Lower lobe of right lung (tissue), 2 donors: ENCODE data around the gene KHSRP. TPM values are rescaled to one million over a fixed set of nuclear protein-coding genes. Genes with fewer than 3 reads are reported as not detected.

Experiments
- ATAC-seq, 2 donors: fragments of 200-7000 bp; cut with Tn5 transposase; one replicate each; pipeline ENCODE4 v1.9.1; 2020 to 2022; ENCODE audit warnings: mild to moderate bottlenecking in 2 of 2, moderate library complexity in 2 of 2
- DNase-seq: peaks from one replicate; pipeline ENCODE4 v3.0.0-alpha.2; 2020
- H3K27ac ChIP-seq: fragments of 200-600 bp; one replicate; pipeline ENCODE4 v1.8.0; 2022
- H3K27me3 ChIP-seq: fragments of 200-600 bp; one replicate; pipeline ENCODE4 v1.8.0; 2022; ENCODE audit warnings: low read depth
- H3K36me3 ChIP-seq: fragments of 200-600 bp; one replicate; pipeline ENCODE4 v1.8.0; 2022; ENCODE audit warnings: mild to moderate bottlenecking
- H3K4me1 ChIP-seq: fragments of 200-600 bp; one replicate; pipeline ENCODE4 v1.8.0; 2022
- H3K4me3 ChIP-seq: fragments of 200-600 bp; one replicate; pipeline ENCODE4 v1.8.0; 2022; ENCODE audit warnings: mild to moderate bottlenecking
- H3K9me3 ChIP-seq: fragments of 200-600 bp; one replicate; pipeline ENCODE4 v1.8.0; 2022
- CTCF ChIP-seq: fragments of 200-600 bp; IDR thresholded peaks from one replicate; pipeline ENCODE4 v1.8.0; 2022; ENCODE audit warnings: antibody characterized with exemption, mild to moderate bottlenecking
- intact Hi-C: fragments of 100-400 bp; cut with DNase I; formaldehyde crosslinking; loops from one replicate; pipeline ENCODE4 v1.11.0; 2022
- total RNA-seq: library from RNA; stranded (reverse); fragmentation: NEBNext Ultra II Directional; extraction: Animal tissue kit (Norgen Biotek cat#: 25700); gene quantifications from one replicate; pipeline ENCODE4 v1.2.1, GENCODE V29; 2021
- donor health status: DM: no; HTN: yes; CAD: no; lungs with severe emphysema.

The KHSRP gene
- total RNA-seq, 1 donor from 2014 or later = 173 TPM

DNA sequence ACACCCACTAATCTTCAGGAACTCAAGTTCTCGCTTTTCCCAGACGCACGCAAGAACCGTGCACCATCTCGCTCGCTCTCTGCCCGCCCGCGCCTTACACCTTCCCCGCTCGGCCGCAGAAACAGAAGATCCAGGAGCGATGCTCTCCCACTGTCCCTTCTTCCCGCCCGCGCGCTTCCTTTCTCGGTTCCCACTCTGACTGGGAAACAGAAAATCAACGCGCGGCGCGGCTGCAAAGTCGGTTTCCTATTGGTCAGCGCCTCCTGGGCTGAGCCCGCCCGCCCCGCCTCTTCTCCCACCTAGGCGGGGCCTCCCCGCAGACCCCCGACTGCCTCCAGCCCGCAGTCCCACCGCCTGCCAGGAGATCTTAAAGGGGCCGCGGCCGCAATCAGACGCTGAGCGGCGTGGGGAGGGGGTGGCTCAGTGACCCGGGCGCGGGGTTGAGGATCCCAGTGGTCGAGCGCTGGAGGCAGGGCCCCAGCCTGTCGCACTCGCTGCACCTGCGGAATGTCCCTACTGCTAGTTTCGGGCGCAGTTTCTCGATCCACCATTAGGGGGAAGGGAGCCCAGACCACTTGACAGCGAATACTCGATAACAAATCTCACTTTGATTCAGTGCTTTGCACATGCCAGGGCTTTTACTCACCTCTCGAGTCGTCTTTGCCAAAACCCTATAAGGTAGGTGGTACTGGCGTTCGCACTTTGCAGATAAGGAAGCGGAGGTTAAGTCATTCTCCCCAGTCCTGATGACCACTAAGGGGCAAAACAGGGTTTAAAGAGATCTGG, 35.7 kb upstream of the KHSRP start:
- H3K36me3 ChIP-seq = no peaks in the 10 kb centered on the region
- H3K4me1 ChIP-seq = peaks cover 17% of the 10 kb centered on the region
- DNase-seq (peak; percentile 97), ATAC-seq (peak; percentile 91 to 92)
- peak overlapping the region; percentile 87 for H3K27ac ChIP-seq
- H3K9me3 ChIP-seq = no peaks in the 10 kb centered on the region
- H3K27me3 ChIP-seq = peaks cover 14% of the 10 kb centered on the region
- peak; percentile 56 for TF ChIP-seq CTCF
- peak overlapping the region; percentile 73 for H3K4me3 ChIP-seq
- intact Hi-C loops = no loop called here

DNA sequence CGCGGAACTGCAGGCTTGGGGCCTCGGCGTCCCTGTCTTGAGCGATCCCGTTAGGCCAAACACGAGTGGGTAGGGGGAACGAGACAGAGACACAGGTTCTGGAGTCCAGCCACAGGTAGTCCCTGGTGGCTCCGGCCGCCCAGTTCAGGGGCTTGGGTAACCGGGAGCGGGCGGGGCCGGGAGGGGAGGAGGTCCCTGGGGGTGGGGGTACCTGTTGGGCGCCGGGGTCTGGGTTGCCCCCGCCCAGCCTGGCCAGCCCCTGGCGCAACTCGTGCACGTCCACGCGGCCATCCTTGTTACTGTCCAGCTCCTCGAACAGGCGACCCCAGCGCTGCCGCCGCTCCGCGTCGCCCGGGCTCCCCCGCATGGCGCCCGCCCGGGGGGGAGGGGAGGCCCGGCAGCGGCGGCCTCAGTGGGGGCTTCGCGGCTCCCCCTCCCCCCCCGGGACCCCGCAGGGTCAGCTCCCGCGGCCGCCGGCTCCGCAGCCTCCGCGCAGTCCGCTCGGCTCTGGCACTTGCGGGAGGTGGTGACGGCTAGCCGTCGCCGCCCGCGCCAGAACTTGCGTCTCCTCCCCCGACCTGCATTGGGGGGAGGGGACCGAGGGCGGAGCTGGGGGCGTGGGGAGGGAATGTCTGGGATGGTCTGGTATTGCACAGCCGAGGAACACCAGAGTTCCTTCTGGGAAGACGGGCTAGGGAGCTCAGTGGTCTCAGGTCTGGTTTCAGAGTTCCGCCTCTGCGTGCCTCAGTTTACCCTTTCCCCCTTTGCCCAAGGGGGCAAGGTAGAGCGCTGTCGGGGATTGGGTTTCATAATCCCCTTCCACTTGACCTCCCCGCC, 34.9 kb upstream of the KHSRP start, which contains the start of gene SLC25A23:
Gene SLC25A23, minus strand, starts transcription at position 531 of the 837 bp plus-strand sequence. Its CDS starts 164 bp downstream, at position 367.
- Histone ChIP-seq H3K4me3 (peak within 1 kb of the TSS; percentile 73), H3K4me1 (peaks cover 17% of the 10 kb centered on the region), H3K36me3 (peaks cover 5% of the 10 kb centered on the region), H3K9me3 (peaks cover 4% of the 10 kb centered on the region), H3K27me3 (peaks cover 13% of the 10 kb centered on the region), H3K27ac (peak within 1 kb of the TSS; percentile 87)
- intact Hi-C loops = no loop called here
- ATAC-seq (peak; percentile 76 to 77), DNase-seq (peak; percentile 77)
- TF ChIP-seq CTCF = no peak

GRCh38 chr19:6458695-6459261, 34.2 kb upstream of the KHSRP start:
- Histone ChIP-seq H3K27me3 (peaks cover 6% of the 10 kb centered on the region), H3K4me1 (peaks cover 17% of the 10 kb centered on the region), H3K4me3 (peak overlapping the region; percentile 73), H3K9me3 (peaks cover 11% of the 10 kb centered on the region), H3K27ac (peak overlapping the region; percentile 87), H3K36me3 (peaks cover 11% of the 10 kb centered on the region)
- intact Hi-C loops = no loop called here
- peak in 1 of 2 donors; percentile 3 for ATAC-seq
- DNase-seq = no peak
- TF ChIP-seq CTCF = no peak

- H3K27me3 ChIP-seq = no peaks in the 10 kb centered on the region
- peaks cover 13% of the 10 kb centered on the region for H3K36me3 ChIP-seq
- H3K4me3 ChIP-seq = no peak overlapping the region
- peaks cover 17% of the 10 kb centered on the region for H3K4me1 ChIP-seq
- intact Hi-C loops = no loop called here
- DNase-seq (no peak), ATAC-seq (no peak)
- H3K27ac ChIP-seq = peak overlapping the region; percentile 18
- H3K9me3 ChIP-seq = peaks cover 13% of the 10 kb centered on the region
- TF ChIP-seq CTCF = no peak
Observed at GRCh38 chr19:6457958-6458694, 33.5 kb upstream of the KHSRP start.

DNA sequence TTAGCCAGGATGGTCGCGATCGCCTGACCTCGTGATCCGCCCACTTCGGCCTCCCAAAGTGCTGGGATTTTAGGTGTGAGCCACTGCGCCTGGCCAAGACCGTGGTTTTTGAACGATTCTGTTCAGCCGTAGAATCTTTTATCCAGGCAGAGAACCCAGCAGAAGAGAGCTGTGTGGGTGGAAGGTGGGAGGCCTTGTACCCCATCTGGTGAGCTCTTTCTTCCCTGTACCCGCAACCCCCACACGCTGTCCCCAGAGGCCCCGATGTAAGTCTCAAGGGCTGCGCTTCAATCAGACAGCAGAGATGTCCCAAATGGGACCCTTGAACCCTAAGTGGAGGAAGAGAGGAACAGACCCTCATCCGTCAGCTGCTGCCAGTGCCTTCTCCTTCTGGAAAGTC, 31.3 kb upstream of the KHSRP start:
- ATAC-seq = no peak
- intact Hi-C loops = no loop called here
- H3K9me3 ChIP-seq = peaks cover 13% of the 10 kb centered on the region

More for the DNA sequence above, 31.3 kb upstream of the KHSRP start:
- no peak for DNase-seq
- Histone ChIP-seq H3K27ac (no peak overlapping the region), H3K36me3 (peaks cover 13% of the 10 kb centered on the region), H3K27me3 (no peaks in the 10 kb centered on the region), H3K4me3 (no peak overlapping the region), H3K4me1 (peaks cover 16% of the 10 kb centered on the region)
- TF ChIP-seq CTCF = no peak
